Upper lobe of right lung (tissue), 1 donor: ENCODE results near the gene CADPS. TPM values are rescaled to one million over a fixed set of nuclear protein-coding genes. Genes with fewer than 3 reads are reported as not detected.
"Not testable (repeated sequence)": the region's sequence is repeated elsewhere in the genome, so short reads cannot be mapped to it uniquely, and the experiment has no call there.

Experiments used
- ATAC-seq: fragments of 200-7000 bp; cut with Tn5 transposase; one replicate; pipeline ENCODE4 v1.9.1; 2020; ENCODE audit warnings: mild to moderate bottlenecking, moderate library complexity
- DNase-seq: peaks from one replicate; pipeline ENCODE4 v3.0.0-alpha.2; 2020
- H3K27ac ChIP-seq: fragments of 200-600 bp; one replicate; pipeline ENCODE4 v1.8.0; 2022
- H3K27me3 ChIP-seq: fragments of 200-600 bp; one replicate; pipeline ENCODE4 v1.8.0; 2022; ENCODE audit warnings: mild to moderate bottlenecking
- H3K36me3 ChIP-seq: fragments of 200-600 bp; one replicate; pipeline ENCODE4 v1.8.0; 2022
- H3K4me1 ChIP-seq: fragments of 200-600 bp; one replicate; pipeline ENCODE4 v1.8.0; 2022
- H3K4me3 ChIP-seq: fragments of 200-600 bp; one replicate; pipeline ENCODE4 v1.8.0; 2022; ENCODE audit warnings: mild to moderate bottlenecking
- H3K9me3 ChIP-seq: fragments of 200-600 bp; one replicate; pipeline ENCODE4 v1.8.0; 2022
- CTCF ChIP-seq: fragments of 200-600 bp; IDR thresholded peaks from one replicate; pipeline ENCODE4 v1.8.0; 2022; ENCODE audit warnings: antibody characterized with exemption
- intact Hi-C: fragments of 100-400 bp; cut with DNase I; formaldehyde crosslinking; loops from one replicate; pipeline ENCODE4 v1.11.0; 2022
- total RNA-seq: library from RNA; stranded (reverse); fragmentation: NEBNext Ultra II Directional; extraction: Animal tissue kit (Norgen Biotek cat#: 25700); gene quantifications from one replicate; pipeline ENCODE4 v1.2.1, GENCODE V29; 2021
- donor health status: DM: no; HTN: yes; CAD: no; lungs with severe emphysema.

CADPS gene
- total RNA-seq, 1 donor from 2014 or later: 1.1 TPM

GRCh38 chr3:62585861-62586260 is 289.4 kb downstream of the CADPS start:
- H3K9me3 ChIP-seq: peaks cover 2% of the 10 kb centered on the region
- ATAC-seq (no peak), DNase-seq (no peak)
- H3K27me3 ChIP-seq: no peaks in the 10 kb centered on the region
- no peaks in the 10 kb centered on the region for H3K36me3 ChIP-seq
- no peaks in the 10 kb centered on the region for H3K4me1 ChIP-seq
- TF ChIP-seq CTCF: no peak
- H3K4me3 ChIP-seq: no peak overlapping the region
- no peak overlapping the region for H3K27ac ChIP-seq
- intact Hi-C loops: no loop called here

GRCh38 chr3:62584636-62585035 is 290.6 kb downstream of the CADPS start:
- H3K27me3 ChIP-seq: no peaks in the 10 kb centered on the region
- H3K27ac ChIP-seq: no peak overlapping the region
- no peak for ATAC-seq
- H3K4me3 ChIP-seq: no peak overlapping the region
- TF ChIP-seq CTCF: no peak
- intact Hi-C loops: no loop called here
- no peak for DNase-seq
- no peaks in the 10 kb centered on the region for H3K4me1 ChIP-seq
- no peaks in the 10 kb centered on the region for H3K36me3 ChIP-seq
- peaks cover 3% of the 10 kb centered on the region for H3K9me3 ChIP-seq

GRCh38 chr3:62582495-62583172 is 292.6 kb downstream of the CADPS start:
- no peaks in the 10 kb centered on the region for H3K27me3 ChIP-seq
- no peak overlapping the region for H3K4me3 ChIP-seq
- no peak for DNase-seq
- no peak for TF ChIP-seq CTCF
- no peaks in the 10 kb centered on the region for H3K4me1 ChIP-seq
- no peak overlapping the region for H3K27ac ChIP-seq
- intact Hi-C loops: no loop called here
- no peaks in the 10 kb centered on the region for H3K36me3 ChIP-seq
- H3K9me3 ChIP-seq: peaks cover 3% of the 10 kb centered on the region
- ATAC-seq: peak; percentile 33

- H3K4me1 ChIP-seq, DNase-seq, H3K27me3 ChIP-seq, intact Hi-C loops, H3K9me3 ChIP-seq, H3K36me3 ChIP-seq, H3K4me3 ChIP-seq, H3K27ac ChIP-seq, ATAC-seq: not testable (repeated sequence)
Measured at GRCh38 chr3:62580485-62580884, 294.7 kb downstream of the CADPS start.

GRCh38 chr3:62577153-62577552 is 298.1 kb downstream of the CADPS start:
- ATAC-seq (no peak), DNase-seq (no peak)
- H3K36me3 ChIP-seq: no peaks in the 10 kb centered on the region
- no peaks in the 10 kb centered on the region for H3K4me1 ChIP-seq
- intact Hi-C loops: no loop called here
- no peak overlapping the region for H3K27ac ChIP-seq
- no peak for TF ChIP-seq CTCF
- peaks cover 3% of the 10 kb centered on the region for H3K9me3 ChIP-seq
- H3K27me3 ChIP-seq: no peaks in the 10 kb centered on the region
- no peak overlapping the region for H3K4me3 ChIP-seq

- Histone ChIP-seq H3K36me3 (no peaks in the 10 kb centered on the region), H3K4me1 (no peaks in the 10 kb centered on the region), H3K9me3 (no peaks in the 10 kb centered on the region), H3K4me3 (no peak overlapping the region), H3K27ac (no peak overlapping the region), H3K27me3 (no peaks in the 10 kb centered on the region)
- no peak for TF ChIP-seq CTCF
- intact Hi-C loops: no loop called here
- no peak for DNase-seq
- ATAC-seq: peak; percentile 31
Measured at GRCh38 chr3:62574266-62574898, 300.8 kb downstream of the CADPS start.
